CD4-positive, alpha-beta T cell (primary cell): ENCODE data around the gene CLCN3. TPM values are rescaled to one million over a fixed set of nuclear protein-coding genes. Genes with fewer than 3 reads are reported as not detected.
A peak's percentile ranks its signal among the peaks of the same experiment; 100 is the strongest.

ENCODE experiments used
- ATAC-seq: fragments of 200-7000 bp; cut with Tn5 transposase; one replicate; pipeline ENCODE4 v1.10.0; 2022; ENCODE audit warnings: mild to moderate bottlenecking; ENCODE audit not compliant: poor library complexity
- CTCF ChIA-PET: fragments of 350-600 bp; sonication (Branson Sonifier 250); formaldehyde crosslinking; loops from one replicate; lab custom pipeline; 2021; ENCODE audit warnings: antibody characterized with exemption, inconsistent platforms; lab: Charles Lee
- POLR2A ChIA-PET: fragments of 350-600 bp; sonication (Branson Sonifier 250); formaldehyde crosslinking; loops from one replicate; lab custom pipeline; 2021; ENCODE audit warnings: antibody characterized with exemption, inconsistent platforms; lab: Charles Lee
- DNase-seq, 14 experiments: peaks; one replicate each; pipeline ENCODE4 v3.0.0-alpha.2; 2013 to 2020; ENCODE audit warnings: mixed read lengths in 2 of 14
- H3K27ac ChIP-seq, 2 donors: one replicate each; pipeline versions ENCODE4 v1.5.1 to v1.7.0; 2013; ENCODE audit warnings: low read length in 2 of 2, low read depth in 1 of 2, mild to moderate bottlenecking in 1 of 2
- H3K27me3 ChIP-seq, 2 experiments: 1 replicate in 1 of 2; 2 replicates in 1 of 2; pipeline versions ENCODE4 v1.6.1 to v1.7.0; 2013; ENCODE audit warnings: low read length in 2 of 2, control low read depth in 1 of 2, mild to moderate bottlenecking in 1 of 2, moderate library complexity in 1 of 2; ENCODE audit not compliant: insufficient read depth in 2 of 2, control insufficient read depth in 1 of 2
- H3K36me3 ChIP-seq: one replicate; pipeline ENCODE4 v1.6.1; 2013; ENCODE audit warnings: low read length, control low read depth; ENCODE audit not compliant: insufficient read depth
- H3K4me1 ChIP-seq: one replicate; pipeline ENCODE4 v1.6.1; 2013; ENCODE audit warnings: low read length, control low read depth; ENCODE audit not compliant: insufficient read depth
- H3K4me3 ChIP-seq: one replicate; pipeline ENCODE4 v1.5.1; 2013; ENCODE audit warnings: mild to moderate bottlenecking, low read length, moderate library complexity
- H3K9me3 ChIP-seq, 2 experiments: 1 replicate in 1 of 2; 2 replicates in 1 of 2; pipeline versions ENCODE4 v1.6.1 to v1.7.0; 2013; ENCODE audit warnings: low read length in 2 of 2, mild to moderate bottlenecking in 2 of 2, control low read depth in 1 of 2, moderate library complexity in 1 of 2; ENCODE audit not compliant: control insufficient read depth in 1 of 2, insufficient read depth in 1 of 2
- H3K27ac Mint-ChIP-seq: one replicate; pipeline ENCODE4 v1.8.0; 2020; ENCODE audit warnings: mixed read lengths
- H3K27me3 Mint-ChIP-seq: one replicate; pipeline ENCODE4 v1.8.0; 2021; ENCODE audit warnings: mixed read lengths
- H3K36me3 Mint-ChIP-seq: one replicate; pipeline ENCODE4 v1.8.0; 2021; ENCODE audit warnings: low read depth, mixed read lengths
- H3K4me1 Mint-ChIP-seq: one replicate; pipeline ENCODE4 v1.8.0; 2021; ENCODE audit warnings: low read depth, mixed read lengths
- H3K4me3 Mint-ChIP-seq: one replicate; pipeline ENCODE4 v1.8.0; 2020; ENCODE audit warnings: mild to moderate bottlenecking, mixed read lengths
- H3K9me3 Mint-ChIP-seq: one replicate; pipeline ENCODE4 v1.8.0; 2020; ENCODE audit warnings: mixed read lengths
- intact Hi-C, 2 experiments: fragments of 100-400 bp; cut with DNase I in 1 of 2; cut with micrococcal nuclease in 1 of 2; formaldehyde crosslinking; loops; one replicate each; pipeline versions ENCODE4 v1.15.1 to v1.9.0; 2023 to 2025; cut with DNase I, micrococcal nuclease
- total RNA-seq, 174 experiments: library from RNA in 2 of 174; stranded (reverse) in 2 of 174; gene quantifications; one replicate each; pipeline ENCODE4 v1.2.3 and lab custom pipeline; 2021 to 2026
- TF ChIP-seq, protein P1 (sequence below): fragments of 200-600 bp; IDR thresholded peaks from one replicate; pipeline ENCODE4 v1.8.0; 2022; ENCODE audit warnings: antibody characterized with exemption, mild to moderate bottlenecking

CLCN3 gene
- total RNA-seq, 2 experiments from 2014 or later = 9.0 to 9.2 TPM

DNA sequence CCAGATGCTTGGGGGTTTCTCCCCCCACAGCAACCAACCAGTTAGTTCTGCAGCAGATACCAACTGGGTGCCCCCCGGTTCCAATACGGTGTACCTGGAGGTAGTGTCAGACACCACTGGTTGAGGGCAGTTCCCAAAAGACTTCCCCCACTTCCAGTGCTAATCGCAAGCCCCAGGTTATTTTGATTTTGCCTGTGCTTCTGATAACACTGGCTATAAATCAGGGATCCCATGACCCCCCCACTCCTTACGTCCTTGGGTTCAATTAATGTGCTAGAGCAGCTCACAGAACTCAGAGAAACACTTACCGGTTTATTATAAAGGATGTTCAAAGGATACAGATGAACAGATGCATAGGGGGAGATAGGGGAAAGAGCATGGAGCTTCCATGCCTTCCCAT is 5.5 kb downstream of the CLCN3 start:
- Mint-ChIP-seq H3K4me3 (no peak overlapping the region), H3K4me1 (peaks cover 71% of the 10 kb centered on the region), H3K36me3 (peaks cover 7% of the 10 kb centered on the region), H3K9me3 (no peaks in the 10 kb centered on the region), H3K27me3 (no peaks in the 10 kb centered on the region), H3K27ac (peak overlapping the region; percentile 44)
- DNase-seq = no peak
- Histone ChIP-seq H3K4me1 (peaks cover 18% of the 10 kb centered on the region), H3K36me3 (no peaks in the 10 kb centered on the region), H3K27ac (no peak overlapping the region), H3K27me3 (no peaks in the 10 kb centered on the region), H3K4me3 (no peak overlapping the region), H3K9me3 (no peaks in the 10 kb centered on the region)
- ATAC-seq = no peak
- ChIA-PET CTCF (no interaction called here), POLR2A (no interaction called here)
- intact Hi-C loops = loop anchor here in 1 of 2 experiments (5.0 kb wide), 1 partner anchor 41 kb away; no protein-coding TSS in a partner anchor
- TF ChIP-seq, protein P1, sequence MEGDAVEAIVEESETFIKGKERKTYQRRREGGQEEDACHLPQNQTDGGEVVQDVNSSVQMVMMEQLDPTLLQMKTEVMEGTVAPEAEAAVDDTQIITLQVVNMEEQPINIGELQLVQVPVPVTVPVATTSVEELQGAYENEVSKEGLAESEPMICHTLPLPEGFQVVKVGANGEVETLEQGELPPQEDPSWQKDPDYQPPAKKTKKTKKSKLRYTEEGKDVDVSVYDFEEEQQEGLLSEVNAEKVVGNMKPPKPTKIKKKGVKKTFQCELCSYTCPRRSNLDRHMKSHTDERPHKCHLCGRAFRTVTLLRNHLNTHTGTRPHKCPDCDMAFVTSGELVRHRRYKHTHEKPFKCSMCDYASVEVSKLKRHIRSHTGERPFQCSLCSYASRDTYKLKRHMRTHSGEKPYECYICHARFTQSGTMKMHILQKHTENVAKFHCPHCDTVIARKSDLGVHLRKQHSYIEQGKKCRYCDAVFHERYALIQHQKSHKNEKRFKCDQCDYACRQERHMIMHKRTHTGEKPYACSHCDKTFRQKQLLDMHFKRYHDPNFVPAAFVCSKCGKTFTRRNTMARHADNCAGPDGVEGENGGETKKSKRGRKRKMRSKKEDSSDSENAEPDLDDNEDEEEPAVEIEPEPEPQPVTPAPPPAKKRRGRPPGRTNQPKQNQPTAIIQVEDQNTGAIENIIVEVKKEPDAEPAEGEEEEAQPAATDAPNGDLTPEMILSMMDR = no peak

GRCh38 chr4:169626331-169627282 is 6.2 kb downstream of the CLCN3 start:
- Mint-ChIP-seq H3K27me3 (no peaks in the 10 kb centered on the region), H3K27ac (peak overlapping the region; percentile 44), H3K9me3 (no peaks in the 10 kb centered on the region), H3K36me3 (peaks cover 8% of the 10 kb centered on the region), H3K4me1 (peaks cover 66% of the 10 kb centered on the region), H3K4me3 (no peak overlapping the region)
- Histone ChIP-seq H3K27ac (no peak overlapping the region), H3K4me1 (peaks cover 18% of the 10 kb centered on the region), H3K4me3 (no peak overlapping the region), H3K9me3 (no peaks in the 10 kb centered on the region), H3K36me3 (no peaks in the 10 kb centered on the region), H3K27me3 (no peaks in the 10 kb centered on the region)
- TF ChIP-seq, protein P1 = no peak
- intact Hi-C loops = loop anchor here in 1 of 2 experiments (5.0 kb wide), 1 partner anchor 41 kb away; no protein-coding TSS in a partner anchor
- ATAC-seq (no peak), DNase-seq (peak in 2 of 14 experiments; percentile 18 to 22)
- ChIA-PET POLR2A (interaction anchor here (0.6 to 1.1 kb wide), 2 partner anchors 15 to 616 kb away, joined by 3 read pairs; partner anchors contain the start of gene NEK1), CTCF (interaction anchor here (1.6 kb wide), 1 partner anchor 13 kb away, joined by 4 read pairs; no protein-coding TSS in a partner anchor)

DNA sequence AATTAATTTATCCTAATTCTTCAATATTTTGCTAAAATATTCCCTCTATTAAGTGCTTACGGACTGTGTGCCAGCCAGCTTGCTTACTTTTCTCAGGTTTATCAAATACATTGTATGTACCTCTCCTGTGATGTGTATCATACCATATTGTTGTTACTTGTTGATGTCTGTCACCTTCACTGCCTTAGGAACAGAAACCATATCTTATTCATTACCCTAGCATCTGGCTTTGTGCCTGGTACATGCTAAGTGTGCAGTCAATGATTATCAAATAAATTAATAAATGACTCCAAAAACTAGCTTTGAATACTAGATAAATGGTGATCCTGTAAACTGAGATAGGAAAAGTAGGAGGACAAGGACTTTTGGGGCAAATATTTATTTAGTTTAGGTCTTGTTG is 6.9 kb downstream of the CLCN3 start:
- H3K27ac ChIP-seq = no peak overlapping the region
- no peak overlapping the region for H3K4me3 ChIP-seq
- H3K27me3 ChIP-seq = no peaks in the 10 kb centered on the region
- no peaks in the 10 kb centered on the region for H3K36me3 ChIP-seq
- no peaks in the 10 kb centered on the region for H3K27me3 Mint-ChIP-seq
- no peak for ATAC-seq
- peak overlapping the region; percentile 23 for H3K27ac Mint-ChIP-seq
- no peaks in the 10 kb centered on the region for H3K9me3 ChIP-seq
- POLR2A ChIA-PET = interaction anchor here (0.6 to 1.1 kb wide), 2 partner anchors 15 to 616 kb away, joined by 3 read pairs; partner anchors contain the start of gene NEK1
- intact Hi-C loops = loop anchor here in 1 of 2 experiments (5.0 kb wide), 1 partner anchor 40 kb away; no protein-coding TSS in a partner anchor
- peaks cover 65% of the 10 kb centered on the region for H3K4me1 Mint-ChIP-seq
- TF ChIP-seq, protein P1 = no peak
- H3K9me3 Mint-ChIP-seq = no peaks in the 10 kb centered on the region
- DNase-seq = no peak
- no peak overlapping the region for H3K4me3 Mint-ChIP-seq
- CTCF ChIA-PET = interaction anchor here (1.6 kb wide), 1 partner anchor 14 kb away, joined by 4 read pairs; no protein-coding TSS in a partner anchor
- peaks cover 15% of the 10 kb centered on the region for H3K4me1 ChIP-seq
- H3K36me3 Mint-ChIP-seq = peaks cover 8% of the 10 kb centered on the region
